HepG2 (cell line): ENCODE measurements around the gene ESYT1. TPM values are rescaled to one million over a fixed set of nuclear protein-coding genes. Genes with fewer than 3 reads are reported as not detected.

Source experiments
- ARHGAP35 ChIP-seq: sonication (generic); formaldehyde crosslinking; IDR thresholded peaks from 2 replicates; pipeline ENCODE4 v1.9.0; 2022; ENCODE audit warnings: mild to moderate bottlenecking, inconsistent platforms, moderate library complexity, missing genetic modification reagents, borderline replicate concordance
- HOXA9 ChIP-seq: sonication (generic); formaldehyde crosslinking; IDR thresholded peaks from 2 replicates; pipeline ENCODE4 v1.8.1; 2022; ENCODE audit warnings: missing genetic modification reagents, mild to moderate bottlenecking, moderate library complexity, borderline replicate concordance
- JDP2 ChIP-seq: sonication (generic); formaldehyde crosslinking; IDR thresholded peaks from 2 replicates; pipeline ENCODE4 v1.8.1; 2022; ENCODE audit warnings: missing genetic modification reagents, borderline replicate concordance
- NPAS2 ChIP-seq: sonication (generic); formaldehyde crosslinking; IDR thresholded peaks from 2 replicates; pipeline ENCODE4 v1.8.0; 2022; ENCODE audit warnings: mild to moderate bottlenecking, missing genetic modification reagents, borderline replicate concordance
- SAFB2 ChIP-seq: sonication (generic); formaldehyde crosslinking; IDR thresholded peaks from 2 replicates; pipeline ENCODE4 v1.5.1; 2020; ENCODE audit warnings: missing genetic modification reagents, low read depth, mild to moderate bottlenecking, borderline replicate concordance
- SMARCC2 ChIP-seq: fragments of 450-650 bp; IDR thresholded peaks from 2 replicates; pipeline ENCODE4 v1.6.1; 2017; ENCODE audit warnings: antibody characterized with exemption, mild to moderate bottlenecking
- TOE1 ChIP-seq: sonication (generic); formaldehyde crosslinking; IDR thresholded peaks from 2 replicates; pipeline ENCODE4 v1.4.0; 2020; ENCODE audit warnings: mild to moderate bottlenecking, missing genetic modification reagents
- U2AF1 ChIP-seq: fragments of 200-400 bp; formaldehyde crosslinking; optimal IDR thresholded peaks from 2 replicates; pipeline ENCODE3; 2017; ENCODE audit warnings: mild to moderate bottlenecking, low read depth, low read length
- U2AF2 ChIP-seq: fragments of 200-400 bp; formaldehyde crosslinking; IDR thresholded peaks from 2 replicates; pipeline ENCODE4 v1.6.1; 2017; ENCODE audit warnings: low read depth, mild to moderate bottlenecking, low read length
- ZFP1 ChIP-seq: IDR thresholded peaks from 2 replicates; pipeline ENCODE4 v1.6.1; 2016
- ZFP82 ChIP-seq: sonication (generic); formaldehyde crosslinking; IDR thresholded peaks from 2 replicates; pipeline ENCODE4 v1.5.1; 2020; ENCODE audit warnings: mild to moderate bottlenecking, missing genetic modification reagents, borderline replicate concordance
- ZNF282 ChIP-seq: fragments of 450-650 bp; IDR thresholded peaks from 2 replicates; pipeline ENCODE4 v1.6.1; 2018; ENCODE audit not compliant: partially characterized antibody
- ZNF674 ChIP-seq: sonication (generic); formaldehyde crosslinking; IDR thresholded peaks from 2 replicates; pipeline ENCODE4 v1.5.0; 2020; ENCODE audit warnings: low read depth, mild to moderate bottlenecking, missing genetic modification reagents
- ZNF713 ChIP-seq: sonication (generic); formaldehyde crosslinking; IDR thresholded peaks from 2 replicates; pipeline ENCODE4 v1.4.0; 2020; ENCODE audit warnings: mild to moderate bottlenecking, missing genetic modification reagents
- ZNF747 ChIP-seq: sonication (generic); formaldehyde crosslinking; IDR thresholded peaks from 2 replicates; pipeline ENCODE4 v1.8.1; 2023; ENCODE audit warnings: missing genetic modification reagents, mild to moderate bottlenecking, borderline replicate concordance
- polyA plus RNA-seq, 8 experiments: library from polyadenylated mRNA; depleted of rRNA in 3 of 8; stranded (reverse) in 7 of 8; unstranded in 1 of 8; fragments of >200 nt; fragmentation: Illumina TruSeq in 4 of 8; extraction: Trizol in 4 of 8; gene quantifications; 2 replicates each; pipeline versions ENCODE4 v1.2.1 to v1.2.3, GENCODE V29; 2011 to 2016; ENCODE audit warnings: low read depth in 4 of 8, missing spikeins in 1 of 8, mixed read lengths in 1 of 8; ENCODE audit not compliant: insufficient read depth in 1 of 8
- total RNA-seq, 5 experiments: library from RNA; depleted of rRNA; stranded (reverse); fragments of >200 nt; fragmentation: Illumina TruSeq; extraction: Trizol; gene quantifications; 2 replicates each; pipeline ENCODE4 v1.2.3, GENCODE V29; 2016; ENCODE audit warnings: low read depth in 1 of 5
- TF ChIP-seq, protein P1 (sequence below): sonication (generic); formaldehyde crosslinking; IDR thresholded peaks from 2 replicates; pipeline ENCODE4 v1.4.0; 2020; ENCODE audit warnings: missing genetic modification reagents
- TF ChIP-seq, protein P2 (sequence below): sonication (generic); formaldehyde crosslinking; IDR thresholded peaks from 2 replicates; pipeline ENCODE4 v1.8.1; 2023; ENCODE audit warnings: mild to moderate bottlenecking, missing genetic modification reagents
- TF ChIP-seq, protein P3 (sequence below): fragments of 450-650 bp; IDR thresholded peaks from 2 replicates; pipeline ENCODE4 v1.6.1; 2017
- TF ChIP-seq, protein P4 (sequence below): sonication (generic); formaldehyde crosslinking; IDR thresholded peaks from 2 replicates; pipeline ENCODE4 v1.4.0; 2020; ENCODE audit warnings: missing genetic modification reagents, borderline replicate concordance

Gene ESYT1
- total and polyA plus RNA-seq, 2 of the 13 experiments (the other 11 are each of a cell fraction or from before 2014, with no cell fraction given): 66.9 to 71.0 TPM

DNA sequence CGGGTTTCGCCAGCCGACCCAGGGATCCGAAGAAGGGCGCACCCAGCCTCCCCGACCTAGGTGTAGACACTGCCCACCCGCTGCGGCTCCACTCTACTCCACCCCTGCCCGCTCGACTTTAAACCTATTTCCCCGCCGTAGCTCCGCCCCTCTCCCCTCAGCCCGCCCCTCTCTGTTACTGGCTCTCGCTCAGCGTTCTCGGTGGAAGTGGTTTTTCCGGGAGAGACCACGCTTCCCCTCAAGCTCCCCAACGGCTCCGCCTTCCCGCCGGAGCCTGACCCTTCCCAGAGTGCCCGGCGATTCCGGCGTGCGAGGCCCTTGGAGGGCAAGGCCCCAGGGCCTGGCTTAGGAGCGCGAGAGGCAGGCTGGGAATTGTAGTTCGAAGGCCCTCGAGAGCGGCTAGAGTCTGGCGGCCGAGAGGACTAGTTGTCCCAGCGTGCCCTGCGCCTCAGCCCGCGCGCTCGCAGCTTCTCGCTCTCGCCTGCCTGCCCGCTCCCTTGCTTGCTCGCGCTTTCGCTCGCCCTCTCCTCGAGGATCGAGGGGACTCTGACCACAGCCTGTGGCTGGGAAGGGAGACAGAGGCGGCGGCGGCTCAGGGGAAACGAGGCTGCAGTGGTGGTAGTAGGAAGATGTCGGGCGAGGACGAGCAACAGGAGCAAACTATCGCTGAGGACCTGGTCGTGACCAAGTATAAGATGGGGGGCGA, 23.8 kb upstream of the ESYT1 start, which contains the start of gene PA2G4 (continued):
- TF ChIP-seq, protein P1, sequence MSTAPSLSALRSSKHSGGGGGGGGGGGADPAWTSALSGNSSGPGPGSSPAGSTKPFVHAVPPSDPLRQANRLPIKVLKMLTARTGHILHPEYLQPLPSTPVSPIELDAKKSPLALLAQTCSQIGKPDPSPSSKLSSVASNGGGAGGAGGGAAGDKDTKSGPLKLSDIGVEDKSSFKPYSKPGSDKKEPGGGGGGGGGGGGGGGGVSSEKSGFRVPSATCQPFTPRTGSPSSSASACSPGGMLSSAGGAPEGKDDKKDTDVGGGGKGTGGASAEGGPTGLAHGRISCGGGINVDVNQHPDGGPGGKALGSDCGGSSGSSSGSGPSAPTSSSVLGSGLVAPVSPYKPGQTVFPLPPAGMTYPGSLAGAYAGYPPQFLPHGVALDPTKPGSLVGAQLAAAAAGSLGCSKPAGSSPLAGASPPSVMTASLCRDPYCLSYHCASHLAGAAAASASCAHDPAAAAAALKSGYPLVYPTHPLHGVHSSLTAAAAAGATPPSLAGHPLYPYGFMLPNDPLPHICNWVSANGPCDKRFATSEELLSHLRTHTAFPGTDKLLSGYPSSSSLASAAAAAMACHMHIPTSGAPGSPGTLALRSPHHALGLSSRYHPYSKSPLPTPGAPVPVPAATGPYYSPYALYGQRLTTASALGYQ (CRISPR knock-in tag): no peak; the same call in 1 of the 2 replicates
- TF ChIP-seq ARHGAP35 (peak; percentile 92), U2AF2 (0 out of 2 replicates have a peak, but pooled peaks have one; percentile 24), ZNF747 (CRISPR knock-in tag) (peak; percentile 99), SMARCC2 (no peak), ZFP1 (CRISPR knock-in tag) (peak; percentile 89), HOXA9 (CRISPR knock-in tag) (no peak; the same call in none of the 2 replicates), TOE1 (CRISPR knock-in tag) (0 out of 2 replicates have a peak, but pooled peaks have one; percentile 25), SAFB2 (CRISPR knock-in tag) (peak; percentile 78; the same call in 1 of the 2 replicates), U2AF1 (peak; percentile 92), ZFP82 (CRISPR knock-in tag) (peak; percentile 89), ZNF282 (no peak), ZNF713 (CRISPR knock-in tag) (no peak), JDP2 (CRISPR knock-in tag) (peak; percentile 23; the same call in 1 of the 2 replicates), NPAS2 (no peak), ZNF674 (peak; percentile 91)
- TF ChIP-seq, protein P2, sequence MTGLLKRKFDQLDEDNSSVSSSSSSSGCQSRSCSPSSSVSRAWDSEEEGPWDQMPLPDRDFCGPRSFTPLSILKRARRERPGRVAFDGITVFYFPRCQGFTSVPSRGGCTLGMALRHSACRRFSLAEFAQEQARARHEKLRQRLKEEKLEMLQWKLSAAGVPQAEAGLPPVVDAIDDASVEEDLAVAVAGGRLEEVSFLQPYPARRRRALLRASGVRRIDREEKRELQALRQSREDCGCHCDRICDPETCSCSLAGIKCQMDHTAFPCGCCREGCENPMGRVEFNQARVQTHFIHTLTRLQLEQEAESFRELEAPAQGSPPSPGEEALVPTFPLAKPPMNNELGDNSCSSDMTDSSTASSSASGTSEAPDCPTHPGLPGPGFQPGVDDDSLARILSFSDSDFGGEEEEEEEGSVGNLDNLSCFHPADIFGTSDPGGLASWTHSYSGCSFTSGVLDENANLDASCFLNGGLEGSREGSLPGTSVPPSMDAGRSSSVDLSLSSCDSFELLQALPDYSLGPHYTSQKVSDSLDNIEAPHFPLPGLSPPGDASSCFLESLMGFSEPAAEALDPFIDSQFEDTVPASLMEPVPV (CRISPR knock-in tag): peak; percentile 99
- TF ChIP-seq, protein P3, sequence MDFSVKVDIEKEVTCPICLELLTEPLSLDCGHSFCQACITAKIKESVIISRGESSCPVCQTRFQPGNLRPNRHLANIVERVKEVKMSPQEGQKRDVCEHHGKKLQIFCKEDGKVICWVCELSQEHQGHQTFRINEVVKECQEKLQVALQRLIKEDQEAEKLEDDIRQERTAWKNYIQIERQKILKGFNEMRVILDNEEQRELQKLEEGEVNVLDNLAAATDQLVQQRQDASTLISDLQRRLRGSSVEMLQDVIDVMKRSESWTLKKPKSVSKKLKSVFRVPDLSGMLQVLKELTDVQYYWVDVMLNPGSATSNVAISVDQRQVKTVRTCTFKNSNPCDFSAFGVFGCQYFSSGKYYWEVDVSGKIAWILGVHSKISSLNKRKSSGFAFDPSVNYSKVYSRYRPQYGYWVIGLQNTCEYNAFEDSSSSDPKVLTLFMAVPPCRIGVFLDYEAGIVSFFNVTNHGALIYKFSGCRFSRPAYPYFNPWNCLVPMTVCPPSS: no peak
- TF ChIP-seq, protein P4, sequence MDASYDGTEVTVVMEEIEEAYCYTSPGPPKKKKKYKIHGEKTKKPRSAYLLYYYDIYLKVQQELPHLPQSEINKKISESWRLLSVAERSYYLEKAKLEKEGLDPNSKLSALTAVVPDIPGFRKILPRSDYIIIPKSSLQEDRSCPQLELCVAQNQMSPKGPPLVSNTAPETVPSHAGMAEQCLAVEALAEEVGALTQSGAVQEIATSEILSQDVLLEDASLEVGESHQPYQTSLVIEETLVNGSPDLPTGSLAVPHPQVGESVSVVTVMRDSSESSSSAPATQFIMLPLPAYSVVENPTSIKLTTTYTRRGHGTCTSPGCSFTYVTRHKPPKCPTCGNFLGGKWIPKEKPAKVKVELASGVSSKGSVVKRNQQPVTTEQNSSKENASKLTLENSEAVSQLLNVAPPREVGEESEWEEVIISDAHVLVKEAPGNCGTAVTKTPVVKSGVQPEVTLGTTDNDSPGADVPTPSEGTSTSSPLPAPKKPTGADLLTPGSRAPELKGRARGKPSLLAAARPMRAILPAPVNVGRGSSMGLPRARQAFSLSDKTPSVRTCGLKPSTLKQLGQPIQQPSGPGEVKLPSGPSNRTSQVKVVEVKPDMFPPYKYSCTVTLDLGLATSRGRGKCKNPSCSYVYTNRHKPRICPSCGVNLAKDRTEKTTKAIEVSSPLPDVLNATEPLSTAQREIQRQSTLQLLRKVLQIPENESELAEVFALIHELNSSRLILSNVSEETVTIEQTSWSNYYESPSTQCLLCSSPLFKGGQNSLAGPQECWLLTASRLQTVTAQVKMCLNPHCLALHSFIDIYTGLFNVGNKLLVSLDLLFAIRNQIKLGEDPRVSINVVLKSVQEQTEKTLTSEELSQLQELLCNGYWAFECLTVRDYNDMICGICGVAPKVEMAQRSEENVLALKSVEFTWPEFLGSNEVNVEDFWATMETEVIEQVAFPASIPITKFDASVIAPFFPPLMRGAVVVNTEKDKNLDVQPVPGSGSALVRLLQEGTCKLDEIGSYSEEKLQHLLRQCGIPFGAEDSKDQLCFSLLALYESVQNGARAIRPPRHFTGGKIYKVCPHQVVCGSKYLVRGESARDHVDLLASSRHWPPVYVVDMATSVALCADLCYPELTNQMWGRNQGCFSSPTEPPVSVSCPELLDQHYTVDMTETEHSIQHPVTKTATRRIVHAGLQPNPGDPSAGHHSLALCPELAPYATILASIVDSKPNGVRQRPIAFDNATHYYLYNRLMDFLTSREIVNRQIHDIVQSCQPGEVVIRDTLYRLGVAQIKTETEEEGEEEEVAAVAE (CRISPR knock-in tag): peak; percentile 81; the same call in 1 of the 2 replicates
